Peyer's patch (tissue), 4 donors: Measurements from ENCODE around the gene PKN1.

Source experiments
- CTCF ChIP-seq, 6 experiments: fragments of 450-650 bp in 4 of 6; fragments of 200-600 bp in 2 of 6; sonication (generic) in 1 of 6; IDR thresholded peaks; one replicate each; pipeline ENCODE4 v1.5.1; 2017 to 2019; ENCODE audit warnings: antibody characterized with exemption in 6 of 6, mild to moderate bottlenecking in 3 of 6, moderate library complexity in 1 of 6
- POLR2A ChIP-seq, 2 donors: fragments of 450-650 bp; IDR thresholded peaks; one replicate each; pipeline ENCODE4 v1.5.1; 2017; ENCODE audit warnings: antibody characterized with exemption in 2 of 2, mild to moderate bottlenecking in 2 of 2, moderate library complexity in 2 of 2

- no peak for TF ChIP-seq CTCF (IDR thresholded peaks at IDR 0.05)
- TF ChIP-seq POLR2A (IDR thresholded peaks at IDR 0.05), result no peak
Observed at GRCh38 chr19:14434543-14435319, 1.6 kb downstream of the PKN1 start.
